Central memory CD4-positive, alpha-beta T cell (primary cell): Measurements from ENCODE around the gene CARM1.
"Not testable (repeated sequence)": the region's sequence is repeated elsewhere in the genome, so short reads cannot be mapped to it uniquely, and the experiment has no call there.

Experiments
- DNase-seq: peaks from one replicate; pipeline ENCODE4 v3.0.0; 2022
- total RNA-seq, 3 experiments: gene quantifications; one replicate each; lab custom pipeline; 2026; lab: John Stamatoyannopoulos, UW

CARM1 gene
- total RNA-seq: 27.8 to 85.2 (median 40.6) reads per million in 3 experiments

GRCh38 chr19:10870955-10871603 is at the start of gene CARM1:
CARM1 (plus strand) TSS chr19:10871553; CDS start chr19:10871703, 150 bp downstream.
- peak; percentile 99 for DNase-seq

GRCh38 chr19:10823690-10824089 is 47.7 kb upstream of the CARM1 start:
- DNase-seq: no peak

DNA sequence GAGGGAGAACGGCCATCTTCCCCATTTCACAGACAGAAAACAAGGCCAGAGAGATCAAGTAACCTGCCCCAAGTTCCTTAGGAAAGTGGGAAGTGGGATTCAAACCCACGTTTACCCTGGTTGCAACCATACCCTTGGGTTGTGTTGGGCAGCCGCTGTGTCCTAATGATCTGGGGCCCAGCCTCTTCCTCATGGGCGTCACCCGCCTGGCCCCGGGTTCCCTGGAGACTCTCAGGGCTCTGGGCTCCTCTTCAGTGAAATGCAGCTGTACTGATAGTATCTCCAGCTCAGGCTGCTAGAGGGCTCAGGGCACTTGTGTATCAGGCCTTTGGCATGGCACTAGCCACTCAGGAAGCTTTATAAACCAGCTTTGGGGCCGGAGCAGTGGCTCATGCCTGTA is 45.1 kb upstream of the CARM1 start:
- DNase-seq: no peak

DNA sequence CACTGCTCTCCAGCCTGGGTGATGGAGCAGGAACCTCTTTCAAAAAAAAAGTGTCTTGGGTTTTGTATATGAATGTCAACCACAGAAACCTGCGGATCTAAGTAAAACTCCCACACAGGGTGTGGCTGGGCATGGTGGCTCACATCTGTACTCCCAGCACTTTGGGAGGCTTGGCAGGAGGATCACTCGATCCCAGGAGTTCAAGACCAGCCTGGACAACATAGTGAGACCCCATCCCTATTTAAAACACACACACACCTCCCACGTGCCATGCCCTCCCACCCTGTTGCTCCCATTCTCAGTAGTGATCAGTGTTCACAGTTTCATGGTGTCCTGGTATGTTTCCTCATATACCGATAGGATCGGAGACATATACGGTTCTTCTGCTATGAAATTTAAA is 44.5 kb upstream of the CARM1 start:
- no peak for DNase-seq

GRCh38 chr19:10828981-10829821 is 42.2 kb upstream of the CARM1 start:
- no peak for DNase-seq

- no peak for DNase-seq
Observed at GRCh38 chr19:10829967-10830366, 41.4 kb upstream of the CARM1 start.

DNA sequence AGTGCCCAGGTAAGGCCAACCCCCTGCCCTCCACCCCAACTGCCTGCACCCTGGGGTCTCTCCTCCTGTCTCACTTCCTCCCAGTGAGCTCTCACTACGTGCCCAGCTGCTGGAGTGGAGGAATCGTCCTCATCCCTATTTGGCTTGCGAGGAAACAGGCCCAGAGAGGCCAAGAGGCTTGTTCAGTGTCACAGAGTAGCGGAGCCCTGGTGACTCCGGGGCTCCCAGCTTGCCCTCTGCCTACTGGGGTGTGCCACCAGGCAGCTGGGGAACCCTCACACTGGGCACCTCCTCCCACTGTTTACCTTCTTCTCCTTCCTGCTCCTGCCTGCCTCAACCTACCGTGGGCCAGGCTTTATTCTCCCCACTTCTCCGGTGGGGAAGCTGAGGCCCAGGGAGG is 41.0 kb upstream of the CARM1 start:
- DNase-seq: no peak

- DNase-seq: no peak
Observed at GRCh38 chr19:10830931-10831779, 40.2 kb upstream of the CARM1 start.

GRCh38 chr19:10831987-10832938 is 39.1 kb upstream of the CARM1 start:
- DNase-seq: no peak

GRCh38 chr19:10832939-10833296 is 38.4 kb upstream of the CARM1 start:
- DNase-seq: no peak

DNA sequence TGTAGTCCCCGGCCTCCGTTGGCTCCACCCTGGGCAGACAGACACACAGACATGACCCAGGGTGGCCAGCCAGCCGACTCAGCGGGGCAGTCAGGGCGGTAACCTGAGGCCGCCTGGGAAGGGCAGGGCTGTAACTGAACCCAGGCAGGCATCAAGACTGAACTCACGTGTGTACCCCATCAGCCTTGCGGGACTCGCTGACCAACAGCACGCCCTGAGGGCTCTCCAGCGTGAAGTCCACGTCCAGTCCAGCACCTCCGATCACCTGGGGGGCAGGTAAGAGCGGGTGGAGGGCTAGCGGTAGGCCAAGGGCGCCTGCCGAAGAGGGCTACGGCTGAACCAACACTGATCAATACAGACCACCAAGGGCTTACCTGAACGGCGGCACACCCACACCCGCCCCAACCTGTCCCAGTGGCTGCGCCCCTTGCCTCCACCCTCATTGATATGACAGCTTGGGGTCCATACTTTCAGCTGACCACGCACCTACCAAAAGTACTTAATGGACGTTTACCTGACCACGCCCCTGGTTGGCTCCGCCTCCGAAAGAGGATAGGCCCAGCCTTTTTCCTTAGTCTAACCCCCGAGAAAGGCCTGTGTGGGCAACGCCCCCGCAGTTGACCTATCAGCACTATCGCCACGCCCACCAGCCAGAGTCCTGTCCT is 36.1 kb upstream of the CARM1 start:
- no peak for DNase-seq

DNA sequence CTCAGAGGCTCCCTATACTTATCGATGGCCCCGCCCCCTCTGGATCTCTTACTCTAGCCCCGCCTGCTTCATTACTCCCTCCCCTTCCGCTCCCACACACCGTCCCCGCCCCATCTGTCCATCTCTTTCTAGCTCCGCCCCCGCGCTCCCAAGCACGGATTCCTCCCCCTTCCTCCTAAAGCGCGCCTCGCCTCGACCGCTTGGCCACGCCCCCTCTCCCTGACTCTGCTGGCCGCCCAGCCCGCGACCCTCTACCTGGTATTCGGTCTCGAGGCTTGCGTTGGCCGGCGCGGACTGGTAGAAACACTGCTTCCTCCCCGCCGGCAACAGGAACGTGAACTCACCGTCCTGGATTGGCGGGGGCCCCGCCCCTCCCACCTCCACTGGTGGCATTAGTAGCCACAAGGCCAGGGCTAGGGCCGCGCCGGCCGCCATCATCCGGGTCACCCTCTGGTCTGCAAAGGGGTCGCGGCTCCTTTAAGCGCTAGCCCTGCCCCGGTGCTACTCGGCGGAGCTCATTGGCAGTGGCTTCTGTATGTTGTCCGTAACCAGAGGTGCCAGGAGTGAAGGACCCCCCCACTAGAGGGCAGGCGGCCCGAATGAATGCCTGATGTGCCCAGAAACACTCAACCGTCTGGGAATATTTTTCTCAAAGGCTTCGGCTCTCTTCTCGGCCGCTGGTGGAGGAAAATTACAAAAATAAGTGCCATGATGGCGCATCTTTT is 35.4 kb upstream of the CARM1 start, which contains the start of gene TMED1:
Gene TMED1, minus strand, starts transcription at position 459 of the 725 bp plus-strand sequence. Its CDS starts 21 bp downstream, at position 438.
- peak; percentile 93 for DNase-seq

- no peak for DNase-seq
Observed at GRCh38 chr19:10836479-10837330, 34.6 kb upstream of the CARM1 start.

- DNase-seq: not testable (repeated sequence)
Observed at GRCh38 chr19:10837649-10838048, 33.7 kb upstream of the CARM1 start.

DNA sequence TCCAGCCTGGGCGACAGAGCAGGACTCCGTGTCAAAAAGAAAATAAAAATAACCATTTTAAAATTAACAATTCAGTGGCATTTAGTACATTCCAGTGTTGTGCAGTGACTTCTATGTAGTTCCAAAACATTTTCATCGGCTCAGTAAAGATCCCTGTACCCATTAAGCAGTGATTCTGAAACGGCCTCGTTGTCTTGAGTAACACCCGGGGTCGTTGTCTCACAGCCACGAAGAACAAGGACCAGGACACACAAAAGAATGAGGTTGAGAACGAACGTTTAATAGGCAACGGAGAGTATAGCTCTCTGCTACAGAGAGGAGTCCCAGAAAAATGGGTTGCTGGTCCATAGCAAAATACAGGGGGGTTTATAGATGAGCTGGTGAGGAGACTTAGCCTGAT is 33.0 kb upstream of the CARM1 start:
- DNase-seq: no peak

- no peak for DNase-seq
Observed at GRCh38 chr19:10839114-10840050, 32.0 kb upstream of the CARM1 start.

GRCh38 chr19:10842788-10843187 is 28.6 kb upstream of the CARM1 start:
- no peak for DNase-seq

- no peak for DNase-seq
Observed at GRCh38 chr19:10846500-10847202, 24.7 kb upstream of the CARM1 start.
